Loucy (cell line): Measurements from ENCODE around the gene PSMD13.

Source experiments
- EZH2phosphoT487 ChIP-seq: fragments of 200-600 bp; IDR thresholded peaks from 2 replicates; pipeline ENCODE4 v1.6.1; 2018; ENCODE audit warnings: antibody characterized with exemption, mild to moderate bottlenecking, moderate library complexity, borderline replicate concordance
- TF ChIP-seq, protein P1 (sequence below): fragments of 200-600 bp; sonication (generic); conservative IDR thresholded peaks from 2 replicates; pipeline ENCODE4 v1.5.1; 2014; ENCODE audit warnings: mild to moderate bottlenecking, antibody characterized with exemption, low read length

GRCh38 chr11:221998-222789 is 14.6 kb upstream of the PSMD13 start:
- TF ChIP-seq, protein P1, sequence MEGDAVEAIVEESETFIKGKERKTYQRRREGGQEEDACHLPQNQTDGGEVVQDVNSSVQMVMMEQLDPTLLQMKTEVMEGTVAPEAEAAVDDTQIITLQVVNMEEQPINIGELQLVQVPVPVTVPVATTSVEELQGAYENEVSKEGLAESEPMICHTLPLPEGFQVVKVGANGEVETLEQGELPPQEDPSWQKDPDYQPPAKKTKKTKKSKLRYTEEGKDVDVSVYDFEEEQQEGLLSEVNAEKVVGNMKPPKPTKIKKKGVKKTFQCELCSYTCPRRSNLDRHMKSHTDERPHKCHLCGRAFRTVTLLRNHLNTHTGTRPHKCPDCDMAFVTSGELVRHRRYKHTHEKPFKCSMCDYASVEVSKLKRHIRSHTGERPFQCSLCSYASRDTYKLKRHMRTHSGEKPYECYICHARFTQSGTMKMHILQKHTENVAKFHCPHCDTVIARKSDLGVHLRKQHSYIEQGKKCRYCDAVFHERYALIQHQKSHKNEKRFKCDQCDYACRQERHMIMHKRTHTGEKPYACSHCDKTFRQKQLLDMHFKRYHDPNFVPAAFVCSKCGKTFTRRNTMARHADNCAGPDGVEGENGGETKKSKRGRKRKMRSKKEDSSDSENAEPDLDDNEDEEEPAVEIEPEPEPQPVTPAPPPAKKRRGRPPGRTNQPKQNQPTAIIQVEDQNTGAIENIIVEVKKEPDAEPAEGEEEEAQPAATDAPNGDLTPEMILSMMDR, result no peak
- no peak for TF ChIP-seq EZH2phosphoT487
